Left ventricle myocardium superior (tissue), 1 donor: ENCODE results near the gene DYNC1H1. TPM values are rescaled to one million over a fixed set of nuclear protein-coding genes. Genes with fewer than 3 reads are reported as not detected.

Experiments used
- ATAC-seq: fragments of 200-7000 bp; cut with Tn5 transposase; one replicate; pipeline ENCODE4 v1.9.1; 2020; ENCODE audit warnings: mild to moderate bottlenecking, moderate library complexity
- DNase-seq: peaks from one replicate; pipeline ENCODE4 v3.0.0-alpha.2; 2020
- intact Hi-C: fragments of 100-400 bp; cut with micrococcal nuclease; formaldehyde crosslinking; loops from one replicate; pipeline ENCODE4 v1.11.0; 2022
- total RNA-seq: library from RNA; stranded (reverse); fragmentation: NEBNext Ultra II Directional; extraction: Animal tissue kit (Norgen Biotek cat#: 25700); gene quantifications from one replicate; pipeline ENCODE4 v1.2.1, GENCODE V29; 2021
- donor health status: DM: no; HTN: yes; CAD: no; lungs with severe emphysema.

The DYNC1H1 gene
- total RNA-seq, 1 donor from 2014 or later = 387 TPM

GRCh38 chr14:102019006-102019540 lies 54.7 kb downstream of the DYNC1H1 start:
- DNase-seq (no peak), ATAC-seq (no peak)
- intact Hi-C loops = no loop called here

GRCh38 chr14:102020058-102020971 lies 55.9 kb downstream of the DYNC1H1 start:
- no peak for ATAC-seq
- intact Hi-C loops = no loop called here
- DNase-seq = no peak

- no peak for DNase-seq
- intact Hi-C loops = no loop called here
- no peak for ATAC-seq
Observed at GRCh38 chr14:102026934-102027333, 62.6 kb downstream of the DYNC1H1 start.

GRCh38 chr14:102027951-102028350 lies 63.6 kb downstream of the DYNC1H1 start:
- no peak for DNase-seq
- no peak for ATAC-seq
- intact Hi-C loops = no loop called here

GRCh38 chr14:102028733-102029132 lies 64.4 kb downstream of the DYNC1H1 start:
- no peak for ATAC-seq

GRCh38 chr14:102029956-102030355 lies 65.6 kb downstream of the DYNC1H1 start:
- no peak for DNase-seq
- no peak for ATAC-seq
- intact Hi-C loops = no loop called here

More at GRCh38 chr14:102028733-102029132, 64.4 kb downstream of the DYNC1H1 start:
- intact Hi-C loops = no loop called here
- no peak for DNase-seq

GRCh38 chr14:102033241-102033640 lies 68.9 kb downstream of the DYNC1H1 start:
- no peak for ATAC-seq
- intact Hi-C loops = no loop called here
- DNase-seq = no peak

GRCh38 chr14:102034301-102034700 lies 69.9 kb downstream of the DYNC1H1 start:
- intact Hi-C loops = no loop called here
- DNase-seq = no peak
- ATAC-seq = no peak

- ATAC-seq (no peak), DNase-seq (no peak)
- intact Hi-C loops = no loop called here
Observed at GRCh38 chr14:102035914-102036313, 71.5 kb downstream of the DYNC1H1 start.

GRCh38 chr14:102037686-102038085 lies 73.3 kb downstream of the DYNC1H1 start:
- intact Hi-C loops = no loop called here
- DNase-seq (no peak), ATAC-seq (no peak)

GRCh38 chr14:102039157-102039556 lies 74.8 kb downstream of the DYNC1H1 start:
- DNase-seq = no peak
- intact Hi-C loops = no loop called here
- ATAC-seq = no peak

GRCh38 chr14:102040153-102040552 lies 75.8 kb downstream of the DYNC1H1 start:
- ATAC-seq (no peak), DNase-seq (no peak)
- intact Hi-C loops = no loop called here

- ATAC-seq = no peak
- intact Hi-C loops = no loop called here
- DNase-seq = no peak
Observed at GRCh38 chr14:102042699-102043098, 78.3 kb downstream of the DYNC1H1 start.

- intact Hi-C loops = no loop called here
- DNase-seq = peak; percentile 52
- ATAC-seq = peak; percentile 77
Observed at GRCh38 chr14:102043251-102044025, 79.1 kb downstream of the DYNC1H1 start.

GRCh38 chr14:102044566-102044965 lies 80.2 kb downstream of the DYNC1H1 start:
- DNase-seq (no peak), ATAC-seq (no peak)

GRCh38 chr14:102046337-102047278 lies 82.2 kb downstream of the DYNC1H1 start:
- DNase-seq (peak; percentile 91), ATAC-seq (peak; percentile 91)
- intact Hi-C loops = no loop called here

More at GRCh38 chr14:102044566-102044965, 80.2 kb downstream of the DYNC1H1 start:
- intact Hi-C loops = no loop called here

GRCh38 chr14:102047808-102048540 lies 83.6 kb downstream of the DYNC1H1 start:
- ATAC-seq = no peak
- no peak for DNase-seq
- intact Hi-C loops = no loop called here
